Right renal pelvis (tissue), 4 donors: ENCODE results near the gene MRPL12. TPM values are rescaled to one million over a fixed set of nuclear protein-coding genes. Genes with fewer than 3 reads are reported as not detected.
"Not testable (repeated sequence)": the region's sequence is repeated elsewhere in the genome, so short reads cannot be mapped to it uniquely, and the experiment has no call there.

ENCODE experiments used
- DNase-seq, 4 donors: peaks; one replicate each; pipeline ENCODE4 v3.0.0-alpha.2; 2013; ENCODE audit warnings: low read depth in 4 of 4, low spot score in 3 of 4, missing footprints in 1 of 4
- polyA plus RNA-seq, 4 donors: library from polyadenylated mRNA; unstranded; fragments of 120-200 nt; gene quantifications; one replicate each; pipeline ENCODE4 v1.2.1, GENCODE V29; 2013; ENCODE audit not compliant: insufficient read length in 4 of 4

The MRPL12 gene
- 10 to 100 TPM; 41.0 to 68.1 (median 43.5) TPM for polyA plus RNA-seq

- peak; percentile 84 to 91 (median 86) for DNase-seq
These were observed at the start of gene MRPL12 for GRCh38 chr17:81702934-81703746. TSS of gene MRPL12 (plus strand) at chr17:81703367. CDS start at chr17:81703502, 135 bp downstream.

- DNase-seq: no peak
These were observed 47.6 kb upstream of the MRPL12 start for GRCh38 chr17:81655378-81656117.

GRCh38 chr17:81656118-81656743 lies 46.9 kb upstream of the MRPL12 start, which contains the start of gene PDE6G:
TSS of gene PDE6G (minus strand) at chr17:81656542. CDS start at chr17:81653305, 3,237 bp downstream.
- DNase-seq: no peak

- DNase-seq: no peak
These were observed 46.3 kb upstream of the MRPL12 start for GRCh38 chr17:81656835-81657234.

- no peak for DNase-seq
These were observed 44.1 kb upstream of the MRPL12 start for GRCh38 chr17:81659038-81659437.

- DNase-seq: no peak
These were observed 42.7 kb upstream of the MRPL12 start for GRCh38 chr17:81660441-81660840.

- DNase-seq: no peak
These were observed 41.2 kb upstream of the MRPL12 start for GRCh38 chr17:81662002-81662401.

- no peak for DNase-seq
These were observed 39.1 kb upstream of the MRPL12 start for GRCh38 chr17:81664051-81664470.

GRCh38 chr17:81665205-81666091 lies 37.7 kb upstream of the MRPL12 start:
- no peak for DNase-seq

- no peak for DNase-seq
These were observed 37.1 kb upstream of the MRPL12 start for GRCh38 chr17:81666092-81666341.

- peak; percentile 89 to 92 (median 91) for DNase-seq
These were observed 36.6 kb upstream of the MRPL12 start, which contains the start of the genes CCDC137 and OXLD1 for GRCh38 chr17:81666342-81667191. TSS of gene CCDC137 (plus strand) at chr17:81666737. CDS start at chr17:81666767, 30 bp downstream. TSS of gene OXLD1 (minus strand) at chr17:81666605. CDS start at chr17:81666577, 28 bp downstream.

- DNase-seq: no peak
These were observed 35.4 kb upstream of the MRPL12 start for GRCh38 chr17:81667754-81668153.

GRCh38 chr17:81672504-81672903 lies 30.7 kb upstream of the MRPL12 start:
- DNase-seq: no peak

GRCh38 chr17:81672954-81673353 lies 30.2 kb upstream of the MRPL12 start:
- no peak for DNase-seq

- DNase-seq: no peak
These were observed 29.5 kb upstream of the MRPL12 start for GRCh38 chr17:81673561-81674258.

- not testable (repeated sequence) for DNase-seq
These were observed 27.5 kb upstream of the MRPL12 start for GRCh38 chr17:81675515-81676221.

GRCh38 chr17:81676906-81677305 lies 26.3 kb upstream of the MRPL12 start:
- no peak for DNase-seq

- DNase-seq: no peak
These were observed 23.0 kb upstream of the MRPL12 start for GRCh38 chr17:81680150-81680549.
